ENCODE results near the gene ANKRD22.
A peak's percentile ranks its signal among the peaks of the same experiment; 100 is the strongest.

Gene ANKRD22

GRCh38 chr10:88835096-88835909 lies 16.3 kb downstream of the ANKRD22 start:
- peak; percentile 81 for DNase-seq (ENCODE audit: low read depth)

- no peak for DNase-seq (ENCODE audit: low read depth)
These were observed 17.9 kb downstream of the ANKRD22 start for GRCh38 chr10:88833723-88834122.

GRCh38 chr10:88833156-88833555 lies 18.5 kb downstream of the ANKRD22 start:
- no peak for DNase-seq (ENCODE audit: low read depth)

- no peak for DNase-seq (ENCODE audit: low read depth)
These were observed 19.3 kb downstream of the ANKRD22 start for GRCh38 chr10:88832376-88832775.

GRCh38 chr10:88831709-88832108 lies 19.9 kb downstream of the ANKRD22 start:
- peak; percentile 3 for DNase-seq (ENCODE audit: low read depth)

- DNase-seq (ENCODE audit: low read depth): no peak
These were observed 20.9 kb downstream of the ANKRD22 start for GRCh38 chr10:88830643-88831268.

- DNase-seq (ENCODE audit: low read depth): no peak
These were observed 23.3 kb downstream of the ANKRD22 start for GRCh38 chr10:88828310-88828709.

- DNase-seq (ENCODE audit: low read depth): no peak
These were observed 24.0 kb downstream of the ANKRD22 start for GRCh38 chr10:88827671-88828070.

- no peak for DNase-seq (ENCODE audit: low read depth)
These were observed 25.3 kb downstream of the ANKRD22 start for GRCh38 chr10:88826388-88826787.

GRCh38 chr10:88820748-88821401 lies 30.8 kb downstream of the ANKRD22 start:
- no peak for DNase-seq (ENCODE audit: low read depth)

- no peak for DNase-seq (ENCODE audit: low read depth)
These were observed 32.4 kb downstream of the ANKRD22 start for GRCh38 chr10:88819290-88819689.

GRCh38 chr10:88813200-88813599 lies 38.4 kb downstream of the ANKRD22 start:
- DNase-seq (ENCODE audit: low read depth): no peak

GRCh38 chr10:88810196-88810961 lies 41.3 kb downstream of the ANKRD22 start:
- DNase-seq (ENCODE audit: low read depth): peak; percentile 19

GRCh38 chr10:88809621-88810020 lies 42.0 kb downstream of the ANKRD22 start:
- DNase-seq (ENCODE audit: low read depth): no peak

- DNase-seq (ENCODE audit: low read depth): no peak
These were observed 45.7 kb downstream of the ANKRD22 start for GRCh38 chr10:88805924-88806323.

GRCh38 chr10:88805361-88805760 lies 46.3 kb downstream of the ANKRD22 start:
- no peak for DNase-seq (ENCODE audit: low read depth)

GRCh38 chr10:88804083-88804812 lies 47.4 kb downstream of the ANKRD22 start:
- DNase-seq (ENCODE audit: low read depth): no peak

- no peak for DNase-seq (ENCODE audit: low read depth)
These were observed 48.0 kb downstream of the ANKRD22 start for GRCh38 chr10:88803641-88804040.

- no peak for DNase-seq (ENCODE audit: low read depth)
These were observed 48.9 kb downstream of the ANKRD22 start, which contains the start of gene LIPM for GRCh38 chr10:88802523-88803285. TSS of gene LIPM (plus strand) at chr10:88802730. CDS start at chr10:88802897, 167 bp downstream.
